ENCODE data around the gene CPVL.
A peak's percentile ranks its signal among the peaks of the same experiment; 100 is the strongest.

Gene CPVL

DNA sequence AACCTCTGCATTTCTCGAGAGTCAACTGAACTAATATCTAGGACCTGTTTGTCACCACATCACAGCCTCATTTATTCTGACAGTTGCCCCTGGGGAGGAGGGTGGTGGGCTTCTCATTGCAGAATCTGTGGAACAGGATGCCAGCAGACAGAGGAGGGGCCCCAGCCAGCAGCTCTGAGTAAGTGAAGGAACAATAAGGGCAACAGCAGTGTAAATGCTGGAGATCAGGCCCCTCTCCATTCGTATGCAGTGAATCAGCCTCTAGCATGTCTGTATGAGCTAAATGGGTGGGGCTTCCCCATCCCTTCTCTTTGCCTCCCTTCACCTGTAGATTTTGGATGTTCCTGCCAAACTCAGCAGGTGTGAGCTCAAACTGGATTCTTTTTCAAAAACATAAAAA lies 7.7 kb upstream of the CPVL start:
- DNase-seq: peak; percentile 41

DNA sequence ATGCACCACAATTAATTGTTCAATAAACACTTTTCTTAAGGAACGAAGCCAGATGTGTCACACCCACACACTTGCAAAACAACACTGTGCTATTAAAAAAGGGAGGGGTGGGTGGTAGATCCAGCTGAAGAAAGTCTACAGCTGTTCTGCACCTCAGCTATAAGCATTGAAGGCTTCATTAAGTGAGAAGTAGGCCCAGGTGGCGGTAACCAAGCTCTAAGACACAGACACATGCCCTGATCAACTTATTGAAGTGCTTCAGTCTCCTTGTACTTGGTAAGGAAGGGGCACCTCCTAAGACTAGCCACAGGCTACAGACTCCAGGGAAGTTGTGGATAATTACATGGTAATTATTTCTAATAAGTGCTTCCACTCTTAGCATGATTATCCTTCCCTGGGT lies 4.5 kb upstream of the CPVL start:
- no peak for DNase-seq

GRCh38 chr7:29149036-29149435 lies 2.7 kb upstream of the CPVL start:
- no peak for DNase-seq

DNA sequence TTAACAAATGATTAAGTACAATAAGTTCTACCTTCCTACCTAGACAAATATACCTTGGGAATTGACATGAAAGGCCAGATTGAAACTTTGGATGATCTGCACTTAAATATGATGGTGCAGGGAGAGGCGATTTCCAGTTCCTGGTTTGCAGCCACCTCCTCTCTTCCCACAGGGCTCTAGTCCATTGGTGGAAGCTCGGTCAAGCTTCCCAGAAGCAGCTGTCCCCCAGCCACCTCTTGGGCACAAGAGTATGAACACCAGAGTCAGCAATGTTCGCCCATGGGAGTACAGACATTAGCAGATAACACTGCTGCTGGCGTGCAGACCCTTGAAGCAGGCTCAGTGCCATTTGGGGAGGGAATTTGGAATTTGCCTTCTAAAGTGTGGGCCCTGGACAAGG lies 1.5 kb upstream of the CPVL start:
- DNase-seq: no peak

GRCh38 chr7:29146888-29147609 lies 712 bp upstream of the CPVL start:
- peak; percentile 42 for DNase-seq

DNA sequence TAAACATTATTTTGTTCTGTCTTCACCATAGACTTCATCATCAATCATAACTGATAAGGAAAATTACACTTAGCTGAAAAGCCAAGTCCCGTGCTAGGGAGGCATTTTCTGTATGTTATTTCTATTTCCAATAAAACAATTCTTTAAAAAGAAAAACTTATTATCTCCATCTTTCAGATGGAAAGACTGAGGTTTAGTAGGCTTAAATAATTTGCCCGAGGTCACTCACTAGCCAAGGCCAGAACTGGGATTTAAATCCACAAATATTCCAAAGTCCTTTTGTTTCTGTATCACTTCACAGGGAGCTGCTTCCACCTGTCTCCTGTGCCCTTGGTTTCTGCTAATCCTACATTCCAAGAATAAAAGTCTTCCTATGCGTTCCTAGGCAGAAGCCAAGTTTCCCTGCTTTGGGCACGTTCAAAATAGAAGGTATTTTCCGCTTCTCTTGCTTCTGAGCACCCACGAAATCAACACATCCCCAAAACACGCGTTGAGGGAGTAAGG lies 732 bp downstream of the CPVL start:
- no peak for DNase-seq

DNA sequence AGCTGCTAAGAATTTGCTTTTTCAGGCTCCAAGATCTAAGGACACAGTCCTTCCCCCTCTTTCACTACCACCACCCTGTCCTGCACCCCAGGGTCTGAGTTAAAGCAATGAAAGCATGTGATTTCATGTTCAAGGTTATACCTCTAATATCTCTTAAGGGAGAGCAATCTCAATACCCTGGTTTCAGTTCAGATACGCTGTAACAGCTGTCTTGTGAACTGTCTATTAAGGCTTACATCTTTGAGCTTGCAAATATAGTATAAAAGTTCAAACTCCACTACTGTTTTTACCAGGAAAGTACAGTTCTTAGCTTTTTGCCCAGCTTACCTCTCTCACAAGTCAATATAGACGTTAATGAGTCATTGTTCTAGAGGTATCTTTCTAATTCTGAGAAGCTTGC lies 2.6 kb downstream of the CPVL start:
- DNase-seq: no peak

DNA sequence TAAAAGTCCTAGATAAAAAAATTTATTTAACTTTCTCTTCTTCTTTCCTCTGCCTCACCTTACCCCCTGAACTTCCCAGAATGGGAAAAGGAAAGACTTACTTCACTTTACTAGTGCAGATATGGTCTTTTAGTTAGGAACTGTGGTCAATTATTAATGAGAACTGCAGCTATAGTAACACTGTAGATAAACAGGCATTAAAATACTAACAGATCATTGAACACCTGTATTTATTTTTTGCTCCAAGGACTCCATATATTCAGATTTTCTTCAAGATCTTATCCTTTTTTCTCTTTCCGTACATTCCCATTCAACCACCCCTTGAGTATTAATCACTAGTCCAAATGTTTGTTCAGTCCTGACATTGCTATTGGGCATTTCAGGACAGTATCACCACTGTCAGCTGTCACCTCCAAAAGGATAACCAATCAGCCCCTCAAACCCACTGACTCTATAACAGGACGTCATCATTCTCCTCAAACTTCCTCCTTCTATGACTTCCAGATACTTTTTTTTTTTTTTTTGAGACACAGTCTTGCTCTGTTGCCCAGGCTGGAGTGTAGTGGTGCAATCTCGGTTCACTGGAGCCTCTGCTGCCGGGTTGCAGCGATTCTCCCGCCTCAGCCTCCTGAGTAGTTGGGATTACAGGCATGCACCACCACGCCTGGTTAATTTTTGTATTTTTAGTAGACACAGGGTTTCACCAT lies 4.2 kb downstream of the CPVL start:
- no peak for DNase-seq

DNA sequence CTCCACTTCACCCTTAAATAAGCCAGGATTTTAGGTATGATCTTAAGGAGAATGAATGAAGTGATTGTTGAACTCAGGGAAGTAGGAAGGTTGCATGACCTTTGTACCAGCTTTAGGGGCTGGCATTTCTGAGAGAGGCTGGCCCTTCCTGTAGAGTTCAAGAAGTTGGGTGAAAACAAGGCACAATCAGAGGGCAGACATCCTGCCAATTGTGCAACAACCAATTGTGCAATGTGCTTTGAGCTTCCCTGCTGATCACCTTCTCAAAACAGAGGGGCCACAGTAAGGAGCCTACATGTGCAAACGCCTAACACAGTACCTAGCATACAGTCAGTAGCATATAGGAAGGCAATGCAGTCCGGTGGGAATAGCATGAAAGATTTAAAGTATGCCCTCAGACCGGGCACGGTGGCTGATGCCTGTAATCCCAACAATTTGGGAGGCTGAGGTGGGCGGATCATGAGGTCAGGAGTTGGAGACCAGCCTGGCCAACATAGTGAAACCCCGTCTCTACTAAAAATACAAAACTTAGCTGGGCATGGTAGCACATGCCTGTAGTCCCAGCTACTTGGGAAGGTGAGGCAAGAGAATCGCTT lies 5.4 kb downstream of the CPVL start:
- no peak for DNase-seq

- DNase-seq: no peak
Observed at GRCh38 chr7:29139796-29140195, 6.5 kb downstream of the CPVL start.

DNA sequence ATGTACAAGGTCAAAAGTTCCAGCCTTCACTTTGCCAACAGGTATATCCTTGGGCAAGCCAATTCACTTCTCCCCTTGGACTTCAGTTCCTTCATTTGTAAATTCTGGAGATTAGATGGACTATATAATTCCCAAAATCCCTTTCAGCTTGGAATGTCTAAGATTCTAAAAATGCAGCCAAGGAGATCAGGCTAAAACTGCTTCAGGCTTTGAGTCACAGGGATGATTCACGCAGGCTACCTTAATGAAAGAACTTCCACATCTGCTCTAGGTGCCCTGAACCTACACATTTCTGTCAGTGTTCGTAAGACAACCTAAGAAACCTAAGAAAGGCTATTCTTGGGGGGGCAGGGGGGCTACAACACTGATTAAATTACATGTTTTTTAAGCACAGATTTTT lies 7.1 kb downstream of the CPVL start:
- no peak for DNase-seq

- DNase-seq: no peak
Observed at GRCh38 chr7:29138588-29138987, 7.7 kb downstream of the CPVL start.

- DNase-seq: no peak
Observed at GRCh38 chr7:29135846-29136245, 10.5 kb downstream of the CPVL start.

DNA sequence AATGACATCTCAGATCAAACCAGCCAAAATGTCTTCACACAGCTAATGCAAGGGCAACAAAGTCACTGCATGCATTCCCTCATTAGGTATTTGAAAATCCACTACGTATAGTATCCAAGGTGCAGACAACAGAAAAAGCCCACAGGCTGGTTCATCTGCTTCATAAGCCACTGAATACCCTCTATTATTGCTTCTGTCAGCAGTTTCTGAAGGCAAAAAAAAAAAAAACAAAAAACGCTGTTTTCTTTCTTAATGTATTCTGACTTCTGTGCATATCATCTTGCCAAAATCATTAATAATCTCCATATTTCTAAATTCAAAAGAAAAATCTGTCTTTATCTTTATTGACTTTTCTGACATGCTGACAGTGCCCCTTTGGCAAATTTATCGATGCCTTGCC lies 13.4 kb downstream of the CPVL start:
- no peak for DNase-seq

DNA sequence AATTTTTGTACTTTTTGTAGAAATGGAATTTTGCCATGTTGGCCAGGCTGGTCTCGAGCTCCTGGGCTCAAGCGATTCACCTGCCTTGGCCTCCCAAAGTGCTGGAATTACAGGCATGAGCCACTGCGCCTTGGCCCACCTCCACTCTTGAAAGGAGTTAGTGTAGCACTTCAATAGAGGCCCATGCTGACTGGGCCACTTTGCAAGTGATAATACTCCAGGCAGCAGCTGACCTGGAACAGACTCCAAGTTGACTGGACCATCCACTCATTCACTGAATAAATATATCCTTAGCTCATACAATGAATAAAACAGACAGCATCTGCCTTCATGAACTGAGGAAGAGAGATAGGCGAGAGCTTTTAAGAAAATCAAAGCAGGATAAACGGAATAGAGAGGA lies 14.7 kb downstream of the CPVL start:
- DNase-seq: no peak

GRCh38 chr7:29130096-29130495 lies 16.2 kb downstream of the CPVL start:
- no peak for DNase-seq

- DNase-seq: peak; percentile 41
Observed at GRCh38 chr7:29127527-29127926, 18.8 kb downstream of the CPVL start.

DNA sequence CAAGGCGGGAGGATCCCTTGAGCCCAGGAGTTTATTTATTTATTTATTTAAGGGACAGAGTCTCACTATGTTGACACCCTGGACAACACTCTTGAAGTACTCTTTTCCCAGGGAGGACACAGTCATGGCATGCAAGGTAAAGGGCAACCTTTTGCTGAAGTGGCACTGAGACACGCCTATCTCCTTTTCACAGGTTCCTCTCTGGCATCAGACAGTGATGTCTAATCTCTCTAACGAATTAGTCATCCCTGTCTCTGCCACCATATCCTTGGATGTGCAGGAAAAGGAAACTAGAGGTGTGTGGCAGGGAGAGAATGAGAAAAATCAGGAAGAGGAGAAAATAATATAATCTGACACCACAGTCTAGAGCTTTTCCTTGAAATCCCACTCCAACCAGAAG lies 19.5 kb downstream of the CPVL start:
- DNase-seq: no peak

GRCh38 chr7:29123626-29124190 lies 22.6 kb downstream of the CPVL start:
- DNase-seq: peak; percentile 57

DNA sequence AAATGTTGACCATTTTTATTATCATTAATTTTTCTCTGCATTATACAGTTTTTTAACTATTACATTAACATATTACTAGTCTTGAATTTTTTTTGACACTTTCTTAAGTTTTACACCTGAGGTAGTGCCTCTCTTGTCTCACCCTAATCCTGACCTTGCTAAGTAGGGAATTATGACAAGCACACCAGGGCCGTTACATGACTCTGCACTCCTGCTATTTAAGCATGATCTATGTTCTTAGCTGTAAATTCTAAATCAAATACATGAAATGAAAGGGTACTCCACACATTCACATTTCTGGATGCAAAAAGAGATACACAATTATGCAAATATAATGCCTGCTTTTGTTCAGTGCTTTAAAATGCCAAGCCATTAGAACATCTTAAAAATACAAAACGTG lies 23.6 kb downstream of the CPVL start:
- DNase-seq: no peak

GRCh38 chr7:29122081-29122480 lies 24.3 kb downstream of the CPVL start:
- no peak for DNase-seq

DNA sequence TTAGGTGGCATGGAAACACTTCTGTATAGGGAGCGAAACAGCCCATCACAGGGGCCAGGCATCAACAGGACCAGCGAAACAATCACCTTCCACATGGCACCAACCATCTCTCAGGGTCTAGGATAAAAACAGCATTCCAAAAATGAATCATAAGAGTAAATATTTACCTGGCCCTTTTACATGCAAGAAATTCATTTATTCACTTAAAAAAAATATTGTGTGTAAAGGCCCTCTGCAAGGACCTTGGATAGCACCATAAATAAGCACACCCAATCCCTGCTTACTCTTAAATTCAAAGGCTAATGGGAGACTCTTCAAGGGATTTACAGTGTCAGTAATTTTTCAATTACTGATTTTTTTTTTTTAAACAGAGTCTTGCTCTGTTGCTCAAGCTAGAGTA lies 25.4 kb downstream of the CPVL start:
- DNase-seq: no peak

GRCh38 chr7:29119538-29119937 lies 26.8 kb downstream of the CPVL start:
- no peak for DNase-seq
